Measurements from ENCODE around the gene CLIP3.
"Not testable (repeated sequence)": the region's sequence is repeated elsewhere in the genome, so short reads cannot be mapped to it uniquely, and the experiment has no call there.

Gene CLIP3

DNA sequence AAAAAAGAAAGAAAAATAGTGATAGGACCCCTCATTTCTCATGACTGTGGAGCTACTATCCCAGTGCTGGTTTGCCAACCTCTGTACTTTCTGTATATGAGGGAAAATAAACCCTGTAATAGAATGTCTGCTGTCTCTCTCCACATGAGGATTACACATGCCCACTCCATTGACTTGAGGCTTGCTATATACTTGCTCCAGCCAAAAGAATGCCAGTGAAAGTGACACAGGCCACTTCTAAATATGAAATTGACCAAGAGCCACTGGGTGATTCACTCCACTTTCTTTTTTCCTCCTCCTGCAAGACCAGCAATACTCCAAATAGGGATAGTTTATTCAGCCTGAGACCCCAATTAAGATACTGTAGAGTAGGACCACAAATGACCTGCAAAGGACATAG, 15.2 kb upstream of the CLIP3 start:
- no peak for DNase-seq

DNA sequence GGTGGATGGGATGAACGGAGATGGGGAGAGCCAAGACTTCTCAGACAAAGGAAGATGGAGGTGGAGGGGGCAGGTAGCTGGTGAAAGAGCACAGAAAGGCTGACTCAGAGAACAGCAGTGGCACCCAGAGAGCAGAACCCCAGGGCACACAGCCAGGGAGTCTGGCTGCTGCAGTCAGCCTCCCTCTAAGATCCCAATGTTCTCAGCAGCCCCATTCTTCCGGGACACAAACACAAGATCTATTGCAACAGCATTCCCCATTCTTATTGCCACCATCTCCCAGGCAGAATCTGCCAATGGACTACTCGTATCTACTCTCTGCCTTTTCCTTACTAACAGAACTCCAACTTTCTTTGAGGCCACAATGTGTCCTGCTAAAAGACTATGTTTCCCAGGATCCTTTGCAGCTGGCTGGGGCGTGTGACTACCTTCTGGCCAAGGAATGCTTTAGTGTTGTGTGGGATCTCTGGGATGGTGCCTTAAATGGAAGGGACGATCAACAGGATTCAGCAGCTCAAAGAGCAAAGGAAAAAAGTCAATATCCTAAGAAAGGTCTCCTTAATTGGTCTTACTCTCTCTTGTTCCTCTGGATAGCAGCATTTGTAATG, 13.9 kb upstream of the CLIP3 start:
- no peak for DNase-seq

DNA sequence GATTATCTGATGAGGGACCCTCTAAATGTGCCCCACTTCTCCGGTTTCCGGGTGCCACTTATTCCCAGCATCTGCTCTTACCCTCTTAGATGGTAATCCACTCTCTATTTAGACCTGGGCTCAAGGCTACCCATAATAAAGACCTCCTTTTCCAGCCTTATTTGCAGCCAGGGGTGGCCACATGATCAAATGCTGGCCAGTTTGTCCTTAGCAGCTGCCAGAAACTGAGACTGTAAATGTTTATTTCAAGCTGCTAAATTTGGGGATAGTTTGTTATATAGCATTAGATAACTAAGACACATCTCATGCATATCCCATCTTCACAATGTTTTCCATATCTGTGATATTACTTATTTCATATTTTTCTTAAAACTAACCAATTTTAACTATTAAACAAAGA, 11.3 kb upstream of the CLIP3 start:
- no peak for DNase-seq

DNA sequence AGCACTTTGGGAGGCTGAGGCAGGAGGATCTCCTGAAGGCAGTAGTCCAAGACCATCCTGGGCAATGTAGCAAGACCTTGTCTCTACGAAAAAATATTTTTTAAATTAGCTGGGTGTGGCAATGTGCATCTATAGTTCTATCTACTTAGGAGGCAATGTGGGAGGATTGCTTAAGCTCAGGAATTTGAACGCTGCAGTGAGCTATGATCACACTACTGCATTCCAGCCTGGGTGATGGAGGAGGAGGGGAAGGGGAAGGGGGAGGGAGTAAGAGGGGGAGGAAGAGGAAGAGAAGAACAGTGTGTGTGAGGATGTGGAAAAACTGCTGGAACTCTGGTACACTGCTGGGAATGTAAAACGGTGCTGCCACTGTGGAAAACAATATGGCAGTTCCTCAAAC, 9.2 kb upstream of the CLIP3 start:
- DNase-seq: peak; percentile 61

DNA sequence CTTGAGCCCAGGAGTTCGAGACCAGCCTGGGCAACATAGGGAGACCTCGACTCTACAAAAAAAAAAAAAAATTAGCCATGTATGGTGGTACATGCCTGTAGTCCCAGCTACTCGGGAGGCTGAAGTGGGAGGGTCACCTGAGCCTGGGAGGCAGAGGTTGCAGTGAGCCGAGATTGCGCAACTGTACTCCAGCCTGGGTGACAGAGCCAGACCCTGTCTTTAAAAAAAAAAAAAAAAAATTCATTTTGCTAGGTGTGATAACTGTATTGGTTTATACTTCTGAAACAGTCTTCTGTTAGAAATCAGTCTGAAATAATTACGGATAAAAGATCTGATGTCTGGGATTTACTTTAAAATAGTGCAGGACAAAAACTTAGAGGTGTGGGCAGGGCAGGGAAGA, 8.4 kb upstream of the CLIP3 start:
- not testable (repeated sequence) for DNase-seq

DNA sequence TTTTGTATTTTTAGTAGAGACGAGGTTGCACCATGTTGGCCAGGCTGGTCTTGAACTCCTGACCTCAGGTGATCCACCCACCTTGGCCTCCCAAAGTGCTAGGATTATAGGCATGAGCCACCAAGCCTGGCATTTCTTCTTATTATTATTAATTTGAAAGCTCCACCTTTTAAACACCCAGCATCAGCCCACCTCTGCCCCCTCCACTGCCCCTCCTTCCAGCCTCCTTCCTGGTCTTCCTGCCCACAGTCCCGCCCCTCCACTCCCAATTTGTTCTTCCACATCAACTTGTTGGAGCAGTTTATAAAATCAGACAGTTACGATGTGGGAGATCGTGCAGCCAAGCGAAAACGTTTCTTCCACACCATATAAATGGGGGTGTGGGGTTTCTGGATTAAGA, 7.8 kb upstream of the CLIP3 start:
- DNase-seq: peak; percentile 24

DNA sequence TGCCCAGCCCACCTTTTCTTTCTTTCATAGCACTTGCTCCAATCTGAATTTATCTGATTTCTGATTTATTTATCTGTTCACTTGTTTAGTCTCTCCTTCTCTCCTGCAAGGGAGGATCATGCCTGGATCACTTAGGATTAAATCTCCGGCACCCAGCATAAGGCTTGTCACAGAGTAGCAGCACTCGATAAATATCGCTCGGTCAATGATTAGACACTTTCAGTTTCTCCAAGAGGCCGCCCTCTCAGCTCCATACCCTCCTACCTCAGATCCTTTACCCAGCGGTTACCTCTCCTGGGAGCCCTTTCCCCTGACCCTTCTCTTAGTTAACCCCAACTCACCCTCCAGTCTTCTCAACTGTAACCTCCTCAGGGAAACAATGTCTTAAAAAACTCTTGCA, 1.4 kb downstream of the CLIP3 start:
- no peak for DNase-seq

DNA sequence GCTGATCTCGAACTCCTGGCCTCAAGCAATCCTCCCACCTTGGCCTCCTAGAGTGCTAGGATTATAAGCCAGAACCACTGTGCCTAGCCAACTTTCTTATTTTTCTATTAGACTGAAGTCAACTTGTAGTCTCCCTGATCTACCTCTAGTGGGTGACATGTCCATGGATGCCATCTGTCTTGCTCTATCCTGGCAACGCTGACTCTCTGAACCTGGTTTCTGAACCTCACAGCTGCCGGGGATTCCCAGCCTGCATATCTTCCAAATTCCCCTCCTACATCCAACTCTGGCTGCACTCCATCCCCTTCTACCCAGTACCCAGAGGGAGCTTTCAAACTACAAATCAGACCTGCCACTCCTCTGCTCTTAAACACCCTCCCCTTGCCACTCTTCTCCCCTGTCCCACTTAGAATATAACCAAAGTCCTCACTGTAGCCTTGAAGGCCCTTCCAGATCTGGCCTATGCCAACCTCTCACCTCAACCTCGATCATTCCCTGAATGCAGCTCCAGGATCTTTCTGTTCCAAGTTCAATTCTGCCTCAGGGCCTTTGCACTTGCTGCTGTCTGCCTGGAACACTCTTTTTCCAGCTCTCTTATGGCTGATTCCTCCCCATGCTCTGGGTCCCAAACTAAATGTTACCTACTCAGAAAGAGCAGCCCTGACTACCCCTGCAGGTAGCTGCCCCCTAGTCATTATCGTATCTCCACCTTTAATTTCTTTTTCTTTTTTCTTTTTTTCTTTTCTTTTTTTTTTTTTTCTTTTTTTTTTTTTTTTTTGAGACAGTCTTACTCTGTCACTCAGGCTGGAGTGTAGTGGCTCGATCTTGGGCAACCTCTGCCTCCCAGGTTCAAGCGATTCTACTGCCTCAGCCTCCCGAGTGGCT, 2.2 kb downstream of the CLIP3 start:
- DNase-seq: no peak

DNA sequence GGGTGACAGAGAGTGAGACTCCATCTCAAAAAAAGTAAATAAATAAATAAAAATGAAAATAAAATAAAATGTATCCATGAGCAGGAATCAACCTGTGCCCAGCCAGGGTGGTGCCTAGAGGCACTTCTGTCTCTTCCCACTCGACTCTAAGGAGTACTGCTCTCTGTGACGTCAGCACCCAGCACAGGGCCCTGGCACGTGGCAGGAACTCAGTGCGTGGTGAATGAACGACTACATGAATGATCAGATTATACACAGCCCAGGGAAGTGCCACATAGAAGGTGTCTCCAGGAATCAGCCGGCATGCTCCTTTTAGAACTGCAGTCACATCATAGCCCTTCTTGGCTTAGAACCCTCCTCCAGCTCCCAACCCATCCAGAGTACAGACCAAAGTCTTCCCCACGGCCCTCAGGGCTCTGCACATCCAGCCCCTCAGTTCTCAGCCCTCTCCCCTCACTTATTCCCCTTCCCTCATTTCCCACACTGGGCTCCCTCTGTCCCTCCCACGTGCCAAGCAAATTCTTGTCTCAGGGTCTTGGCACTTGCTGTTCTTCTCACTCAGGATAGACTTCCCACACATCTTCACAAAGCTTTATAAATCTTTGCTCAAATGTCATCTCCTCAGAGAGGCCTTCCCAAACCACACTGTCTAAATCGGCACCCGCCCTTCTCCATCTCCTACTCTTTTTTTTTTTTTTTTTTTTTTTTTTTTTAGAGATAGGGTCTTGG, 4.2 kb downstream of the CLIP3 start:
- DNase-seq: no peak

DNA sequence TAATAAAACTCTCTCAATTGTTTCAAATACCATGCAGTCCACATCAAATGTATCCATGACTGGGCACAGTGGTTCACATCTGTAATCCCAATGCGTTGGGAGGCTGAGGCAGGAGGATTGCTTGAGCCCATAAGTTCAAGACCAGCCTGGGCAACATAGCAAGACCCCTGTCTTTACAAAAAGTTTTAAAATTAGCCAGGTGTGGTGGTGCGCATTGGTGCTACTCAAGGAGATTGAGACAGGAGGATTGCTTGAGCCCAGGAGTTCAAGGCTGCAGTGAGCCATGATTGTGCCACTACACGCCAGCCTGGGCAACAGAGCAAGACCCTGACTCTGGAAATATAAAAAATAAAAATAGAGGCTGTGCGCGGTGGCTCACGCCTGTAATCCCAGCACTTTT, 5.0 kb downstream of the CLIP3 start:
- DNase-seq: no peak

DNA sequence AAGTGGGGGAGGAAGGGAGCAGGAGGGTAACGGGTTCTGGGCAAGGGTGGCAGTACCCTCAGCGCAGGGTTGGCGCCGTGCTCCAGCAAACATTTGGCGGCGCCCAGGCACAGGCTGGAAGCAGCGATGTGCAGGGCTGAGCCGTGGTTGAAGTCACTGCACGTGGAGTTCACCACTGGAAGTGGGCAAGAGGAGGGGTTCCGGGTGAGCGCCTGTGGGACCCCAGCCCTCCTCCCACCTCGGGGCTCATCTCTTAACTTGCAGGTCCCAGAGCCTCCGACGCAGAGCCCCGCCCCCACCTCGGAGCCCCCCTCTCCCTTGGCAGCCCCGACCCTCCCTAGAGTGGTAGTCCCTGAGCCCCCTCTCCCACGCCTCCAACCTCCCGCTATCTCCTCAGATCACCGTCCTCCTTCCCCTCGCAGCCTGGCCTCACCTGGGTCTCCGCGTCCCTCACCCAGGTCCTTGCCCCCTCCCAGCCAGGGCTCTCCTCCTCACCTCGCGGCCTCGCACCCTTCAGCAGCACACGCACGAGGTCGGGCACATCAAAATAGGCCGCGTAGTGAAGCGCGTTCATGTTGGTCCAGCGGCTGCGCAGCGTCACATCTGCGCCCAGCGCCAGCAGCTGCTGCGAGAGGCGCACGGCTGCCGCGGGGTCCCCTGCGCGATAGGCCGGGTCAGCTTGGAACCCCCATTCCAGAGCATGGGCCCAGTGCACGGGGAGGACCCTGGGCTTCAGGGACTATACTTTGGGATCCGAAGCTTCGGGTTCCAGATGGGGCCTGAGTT, 6.4 kb downstream of the CLIP3 start:
- no peak for DNase-seq

DNA sequence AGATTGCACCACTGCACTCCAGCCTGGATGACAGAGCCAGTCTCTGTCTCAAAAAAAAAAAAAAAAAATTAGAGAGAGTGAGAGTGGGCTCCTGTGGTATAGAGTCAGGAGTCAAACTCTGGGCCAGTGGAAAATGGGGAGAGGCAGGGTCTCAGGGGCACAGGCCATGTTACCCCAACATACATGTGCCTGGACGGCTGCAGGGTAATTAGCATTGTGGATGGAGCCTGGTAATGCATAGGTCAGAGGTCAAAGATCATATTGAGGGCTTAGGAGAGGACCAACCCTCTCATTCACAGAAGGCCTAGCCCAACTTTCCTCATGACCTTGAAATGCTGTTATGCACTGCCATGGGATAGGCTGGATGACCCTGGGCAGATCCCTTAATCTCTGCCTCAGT, 7.1 kb downstream of the CLIP3 start:
- DNase-seq: no peak

DNA sequence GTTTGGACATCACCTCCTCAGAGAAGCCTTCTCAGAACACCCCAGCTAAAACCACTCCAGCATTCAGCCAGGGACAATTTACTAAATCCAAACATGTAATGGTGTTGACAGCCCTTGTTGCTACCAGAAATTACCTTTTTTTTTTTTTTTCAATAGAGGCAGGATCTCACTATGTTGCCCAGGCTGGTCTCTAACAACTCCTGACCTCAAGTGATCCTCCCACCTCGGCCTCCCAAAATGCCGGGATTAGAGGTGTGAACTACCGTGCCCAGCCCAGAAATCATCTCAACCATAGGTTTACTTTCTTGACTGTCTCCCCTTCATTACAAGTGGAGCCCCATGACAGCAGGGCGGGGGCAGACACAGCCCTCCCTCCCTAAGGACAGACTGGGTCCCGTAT, 9.2 kb downstream of the CLIP3 start:
- DNase-seq: no peak

DNA sequence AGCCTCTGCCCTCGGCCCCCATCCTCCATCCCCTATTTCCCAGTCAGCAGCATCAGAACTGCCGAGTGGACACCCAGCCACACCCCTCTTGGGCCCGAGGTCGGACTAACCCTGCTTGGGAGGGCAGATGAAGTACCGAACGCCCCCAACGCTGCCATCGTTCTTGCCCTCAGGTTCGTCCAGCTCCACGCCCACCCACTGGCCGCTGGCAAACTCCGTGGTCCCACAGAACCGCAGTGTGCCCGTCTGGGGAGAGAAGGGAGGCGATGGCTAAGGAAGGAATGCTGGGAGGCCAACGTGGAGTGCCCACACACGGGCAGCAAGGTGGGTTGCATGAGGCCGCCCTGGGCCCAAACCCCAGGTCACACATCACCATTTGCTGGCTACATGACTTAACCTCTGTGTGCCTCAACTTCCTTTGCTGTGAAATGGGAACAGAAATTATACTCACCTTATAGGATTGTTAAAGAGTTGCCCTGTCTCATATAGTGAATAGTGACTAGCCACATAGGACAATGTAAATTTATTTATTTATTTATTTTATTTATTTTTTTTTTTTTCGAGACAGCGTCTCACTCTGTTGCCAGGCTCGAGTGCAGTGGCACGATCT, 13.5 kb downstream of the CLIP3 start:
- DNase-seq: no peak

DNA sequence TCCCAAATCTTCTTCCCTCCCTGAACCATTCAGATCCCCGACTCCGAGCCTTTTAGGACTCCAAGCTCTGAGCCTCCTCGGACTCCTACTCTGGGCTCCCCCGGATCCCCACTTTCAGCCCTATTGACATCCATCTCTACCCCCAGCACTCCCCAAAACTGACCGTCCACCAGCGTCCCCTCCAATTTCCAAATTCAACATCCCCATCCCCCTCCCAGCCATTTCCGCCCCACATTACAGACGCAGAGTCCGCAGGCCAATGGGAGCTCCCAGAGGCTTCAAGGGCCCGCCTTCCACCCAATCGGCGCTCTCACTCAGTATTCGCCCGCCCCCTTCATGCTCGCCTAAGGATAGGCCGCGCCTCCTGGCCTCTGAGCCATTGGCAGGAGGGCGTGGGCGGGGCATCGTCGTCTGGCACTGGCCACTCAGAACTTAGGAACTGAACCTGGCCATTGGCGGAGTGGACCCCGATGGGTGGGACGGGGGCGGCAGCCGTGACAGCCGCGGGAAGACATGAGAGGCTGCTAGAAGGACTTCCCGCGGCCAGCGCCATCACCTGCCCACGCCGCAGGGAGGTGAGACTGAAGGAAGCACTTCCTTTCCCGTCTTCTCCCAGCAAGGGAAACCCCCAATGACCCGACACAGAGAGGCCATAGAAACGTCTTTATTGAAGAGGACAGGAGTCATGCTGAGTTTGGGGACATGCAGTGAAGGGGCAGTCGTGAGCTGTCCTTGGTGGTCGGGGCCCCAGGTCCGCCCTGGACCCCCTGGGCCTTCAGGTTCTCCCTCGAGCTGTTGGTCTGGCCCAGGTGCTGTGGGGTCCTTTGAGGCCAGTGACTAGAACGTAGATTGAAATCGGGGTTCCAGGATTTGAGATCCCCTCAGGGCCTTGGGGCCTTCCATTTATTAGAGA, 18.4 kb downstream of the CLIP3 start, which contains the start of gene ALKBH6:
Gene ALKBH6 (minus strand): TSS at position 202 of the 913 bp plus-strand sequence. CDS start 816 bp downstream, outside the sequence.
- DNase-seq: peak; percentile 99

DNA sequence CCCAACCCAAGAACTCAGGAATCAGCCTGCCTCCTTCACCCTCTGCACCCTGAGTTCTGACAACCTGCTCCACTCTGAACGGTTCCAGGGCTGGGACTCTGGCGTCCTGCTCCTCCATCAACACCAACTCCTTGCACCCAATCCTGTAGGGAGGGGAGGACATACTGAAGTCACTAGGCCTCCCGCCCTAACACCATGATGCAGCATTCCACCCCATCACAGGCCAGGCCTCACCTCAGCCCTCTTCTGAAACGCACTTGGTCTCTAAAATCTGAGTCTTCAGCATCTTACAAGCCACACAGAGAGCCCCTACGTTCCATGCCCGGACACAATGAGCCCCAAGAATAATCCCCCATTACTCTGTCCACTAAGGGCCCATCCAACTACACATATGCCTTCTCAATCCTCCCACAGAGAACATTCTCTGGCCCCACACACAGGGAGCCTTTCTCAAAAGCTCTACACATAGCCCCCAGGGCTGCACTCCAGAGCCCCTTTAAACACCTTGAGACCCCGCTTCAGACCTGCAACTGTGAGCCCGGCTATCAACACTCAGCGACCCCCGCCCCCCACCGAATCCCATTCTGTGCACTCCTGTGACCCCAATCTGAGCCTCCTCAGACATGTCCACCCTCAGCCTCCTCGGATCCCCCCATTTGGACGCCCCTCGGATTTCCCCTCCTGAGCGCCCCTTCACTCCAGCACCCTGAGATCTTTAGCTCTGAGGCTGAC, 19.2 kb downstream of the CLIP3 start:
- no peak for DNase-seq

DNA sequence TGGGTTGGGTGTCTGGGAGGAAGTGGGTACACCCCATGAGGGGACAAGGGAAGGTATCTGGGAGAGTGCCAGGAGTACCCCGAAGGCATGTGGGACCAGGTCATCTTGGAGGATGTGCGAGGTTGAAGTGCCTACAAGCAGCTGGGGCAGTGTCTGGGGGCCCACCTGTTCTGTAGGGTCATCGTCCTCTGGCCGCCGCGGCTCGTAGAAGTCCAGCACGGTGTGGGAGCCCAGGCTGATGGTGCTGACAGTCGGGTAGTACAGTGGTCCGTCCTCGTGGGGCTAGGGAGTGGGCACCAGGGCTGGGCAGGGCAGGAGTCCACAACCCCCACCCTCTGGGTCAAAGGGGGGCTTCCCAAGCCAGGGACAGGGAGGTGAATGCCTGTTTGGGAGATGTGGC, 22.3 kb downstream of the CLIP3 start:
- DNase-seq: no peak

DNA sequence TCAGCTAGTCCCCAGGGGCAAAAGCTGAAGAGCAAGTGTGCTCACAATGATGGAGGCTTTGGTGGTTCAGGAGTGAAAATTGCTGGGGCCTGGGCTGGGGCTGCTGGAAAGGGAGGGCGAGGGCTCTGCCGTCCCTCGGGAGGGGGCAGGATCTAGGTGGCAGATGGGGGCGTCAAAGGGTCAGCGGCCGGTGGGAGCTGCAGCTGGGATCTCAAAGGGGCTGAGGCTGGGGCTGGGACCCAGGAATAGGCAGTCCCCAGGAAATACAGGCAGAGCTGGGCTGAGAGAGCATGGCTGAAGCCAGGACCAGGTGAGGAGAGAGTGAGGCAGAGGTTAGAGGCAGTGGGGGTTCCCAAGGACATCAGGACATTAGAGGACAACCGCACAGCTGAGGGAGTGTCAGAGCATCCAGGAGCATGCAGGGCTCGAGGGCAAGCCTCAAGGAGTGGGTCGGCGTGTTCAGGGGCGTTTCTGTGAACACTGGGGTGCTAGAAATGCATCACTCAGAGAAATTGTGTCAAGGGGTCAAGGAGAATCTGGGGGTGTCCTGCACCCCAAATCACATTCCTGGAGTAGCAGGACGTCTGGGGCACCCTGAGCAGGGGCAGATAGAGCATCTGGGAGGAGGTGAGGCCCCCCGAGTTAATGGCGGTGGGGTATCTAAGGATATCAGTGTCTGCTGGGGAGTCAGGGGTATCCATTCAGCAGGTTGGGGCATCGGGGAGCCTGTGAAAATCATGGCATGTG, 22.9 kb downstream of the CLIP3 start:
- DNase-seq: no peak

DNA sequence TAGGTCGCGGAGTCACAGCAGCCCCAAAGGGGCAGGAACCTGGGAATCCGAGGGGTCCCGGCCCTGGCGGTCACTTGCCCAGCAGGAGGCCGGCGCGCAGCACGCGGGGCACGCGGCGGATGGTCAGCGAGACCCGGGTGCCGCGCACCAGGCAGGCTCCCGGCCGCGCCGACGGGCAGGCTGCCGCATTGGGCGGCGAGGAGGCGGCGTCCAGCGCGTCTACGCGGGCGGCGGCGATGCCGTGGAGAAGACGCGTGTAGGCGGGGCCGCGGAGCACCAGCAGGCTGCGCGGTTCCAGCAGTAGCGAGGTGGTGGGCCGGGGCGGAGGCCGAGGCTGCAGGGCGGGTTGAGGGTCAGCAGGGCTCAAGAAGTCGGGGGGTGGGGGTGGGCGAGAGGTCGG, 23.5 kb downstream of the CLIP3 start:
- DNase-seq: peak; percentile 76
